HL-60 (cell line): ENCODE data around the gene HELZ.

Experiments used
- DNase-seq, 2 experiments: peaks; one replicate each; pipeline ENCODE4 v3.0.0-alpha.2; 2010 to 2020; ENCODE audit warnings: low read depth in 1 of 2, low spot score in 1 of 2
- H3K27ac ChIP-seq: fragments of 250-450 bp; sonication (Bioruptor Pico); replicated peaks from 2 replicates; pipeline ENCODE4 v1.5.1; 2020; ENCODE audit warnings: mild to moderate bottlenecking, moderate library complexity
- H3K27me3 ChIP-seq: fragments of 250-450 bp; sonication (Bioruptor Pico); 2 replicates; pipeline ENCODE4 v1.5.1; 2021; ENCODE audit warnings: mild to moderate bottlenecking, moderate library complexity; ENCODE audit not compliant: insufficient read depth, poor library complexity, severe bottlenecking
- H3K4me3 ChIP-seq: replicated peaks from 2 replicates; pipeline ENCODE4 v1.5.1; 2011; ENCODE audit warnings: mild to moderate bottlenecking, control low read depth, low read length; ENCODE audit not compliant: insufficient read depth
- CTCF ChIP-seq: IDR thresholded peaks from one replicate; pipeline ENCODE4 v1.5.1; 2011; ENCODE audit warnings: low read length, control low read depth, inconsistent platforms; ENCODE audit not compliant: insufficient read depth
- GABPA ChIP-seq: IDR thresholded peaks from 2 replicates; pipeline ENCODE4 v1.6.1; 2012; ENCODE audit warnings: low read depth
- POLR2AphosphoS5 ChIP-seq: IDR thresholded peaks from 2 replicates; pipeline ENCODE4 v1.6.1; 2012; ENCODE audit warnings: low read depth
- SPI1 ChIP-seq: IDR thresholded peaks from 2 replicates; pipeline ENCODE4 v1.6.1; 2012; ENCODE audit warnings: low read depth, mild to moderate bottlenecking, borderline replicate concordance
- TF ChIP-seq, protein P1 (sequence below): IDR thresholded peaks from 2 replicates; pipeline ENCODE4 v1.6.1; 2012; ENCODE audit warnings: low read depth; ENCODE audit not compliant: insufficient replicate concordance

Gene HELZ

GRCh38 chr17:67232441-67232840, 12.6 kb downstream of the HELZ start:
- no peak overlapping the region for H3K27ac ChIP-seq
- no peak for TF ChIP-seq POLR2AphosphoS5
- no peak for TF ChIP-seq GABPA
- TF ChIP-seq SPI1, result no peak
- TF ChIP-seq, protein P1, sequence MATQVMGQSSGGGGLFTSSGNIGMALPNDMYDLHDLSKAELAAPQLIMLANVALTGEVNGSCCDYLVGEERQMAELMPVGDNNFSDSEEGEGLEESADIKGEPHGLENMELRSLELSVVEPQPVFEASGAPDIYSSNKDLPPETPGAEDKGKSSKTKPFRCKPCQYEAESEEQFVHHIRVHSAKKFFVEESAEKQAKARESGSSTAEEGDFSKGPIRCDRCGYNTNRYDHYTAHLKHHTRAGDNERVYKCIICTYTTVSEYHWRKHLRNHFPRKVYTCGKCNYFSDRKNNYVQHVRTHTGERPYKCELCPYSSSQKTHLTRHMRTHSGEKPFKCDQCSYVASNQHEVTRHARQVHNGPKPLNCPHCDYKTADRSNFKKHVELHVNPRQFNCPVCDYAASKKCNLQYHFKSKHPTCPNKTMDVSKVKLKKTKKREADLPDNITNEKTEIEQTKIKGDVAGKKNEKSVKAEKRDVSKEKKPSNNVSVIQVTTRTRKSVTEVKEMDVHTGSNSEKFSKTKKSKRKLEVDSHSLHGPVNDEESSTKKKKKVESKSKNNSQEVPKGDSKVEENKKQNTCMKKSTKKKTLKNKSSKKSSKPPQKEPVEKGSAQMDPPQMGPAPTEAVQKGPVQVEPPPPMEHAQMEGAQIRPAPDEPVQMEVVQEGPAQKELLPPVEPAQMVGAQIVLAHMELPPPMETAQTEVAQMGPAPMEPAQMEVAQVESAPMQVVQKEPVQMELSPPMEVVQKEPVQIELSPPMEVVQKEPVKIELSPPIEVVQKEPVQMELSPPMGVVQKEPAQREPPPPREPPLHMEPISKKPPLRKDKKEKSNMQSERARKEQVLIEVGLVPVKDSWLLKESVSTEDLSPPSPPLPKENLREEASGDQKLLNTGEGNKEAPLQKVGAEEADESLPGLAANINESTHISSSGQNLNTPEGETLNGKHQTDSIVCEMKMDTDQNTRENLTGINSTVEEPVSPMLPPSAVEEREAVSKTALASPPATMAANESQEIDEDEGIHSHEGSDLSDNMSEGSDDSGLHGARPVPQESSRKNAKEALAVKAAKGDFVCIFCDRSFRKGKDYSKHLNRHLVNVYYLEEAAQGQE, result no peak
- no peak for TF ChIP-seq CTCF
- H3K27me3 ChIP-seq, result no peaks in the 10 kb centered on the region

DNA sequence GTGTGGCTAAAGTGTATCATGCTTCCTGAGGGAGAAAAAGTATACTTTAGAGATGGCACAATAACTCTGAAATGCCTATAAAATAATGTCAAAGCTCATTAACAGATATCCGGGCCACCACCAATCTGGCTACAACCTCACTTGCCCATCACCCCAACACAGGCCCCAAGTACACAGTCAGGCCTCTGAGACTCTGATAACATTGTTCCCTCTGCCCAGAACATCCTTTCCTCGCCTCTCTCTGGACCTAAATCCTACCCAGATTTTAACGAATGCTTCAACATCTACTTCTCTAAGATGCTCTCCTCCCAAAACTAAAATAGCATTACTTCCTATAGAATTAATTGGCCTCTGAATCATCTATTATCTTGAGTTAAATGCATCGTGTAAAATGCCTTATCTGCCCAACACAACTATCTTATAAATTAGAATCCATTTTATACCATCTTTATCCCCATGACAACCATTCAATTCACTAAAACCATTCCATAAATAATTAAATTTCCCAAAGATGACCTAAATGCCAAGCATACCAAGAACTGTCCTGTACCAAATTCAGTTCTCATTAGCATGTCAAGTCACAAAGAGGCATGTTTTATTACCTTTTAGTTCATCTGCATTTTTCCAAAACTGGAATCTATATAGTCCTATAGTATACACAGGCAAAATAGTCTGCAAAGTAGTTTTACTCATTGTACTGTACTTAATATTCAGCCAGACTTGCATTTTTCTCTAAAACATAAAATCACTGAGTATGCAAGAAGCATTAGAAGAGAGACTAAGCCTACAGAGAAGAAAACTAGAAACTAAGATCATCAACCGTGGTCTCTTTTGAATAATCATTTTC, 15.7 kb downstream of the HELZ start:
- Histone ChIP-seq H3K27me3 (no peaks in the 10 kb centered on the region), H3K4me3 (no peak overlapping the region), H3K27ac (no peak overlapping the region)
- no peak for DNase-seq
- no peak for TF ChIP-seq CTCF
- TF ChIP-seq POLR2AphosphoS5, result no peak
- TF ChIP-seq GABPA, result no peak
- TF ChIP-seq, protein P1, result no peak
- TF ChIP-seq SPI1, result no peak

More at GRCh38 chr17:67232441-67232840, 12.6 kb downstream of the HELZ start:
- no peak for DNase-seq
- H3K4me3 ChIP-seq, result no peak overlapping the region

GRCh38 chr17:67227488-67227887, 17.5 kb downstream of the HELZ start:
- TF ChIP-seq POLR2AphosphoS5 (no peak), SPI1 (no peak), CTCF (no peak), GABPA (no peak)
- TF ChIP-seq, protein P1, result no peak
- H3K27me3 ChIP-seq, result no peaks in the 10 kb centered on the region
- no peak overlapping the region for H3K27ac ChIP-seq
- no peak overlapping the region for H3K4me3 ChIP-seq
- no peak for DNase-seq
